ENCODE data around the gene CAMTA1.

CAMTA1 gene

DNA sequence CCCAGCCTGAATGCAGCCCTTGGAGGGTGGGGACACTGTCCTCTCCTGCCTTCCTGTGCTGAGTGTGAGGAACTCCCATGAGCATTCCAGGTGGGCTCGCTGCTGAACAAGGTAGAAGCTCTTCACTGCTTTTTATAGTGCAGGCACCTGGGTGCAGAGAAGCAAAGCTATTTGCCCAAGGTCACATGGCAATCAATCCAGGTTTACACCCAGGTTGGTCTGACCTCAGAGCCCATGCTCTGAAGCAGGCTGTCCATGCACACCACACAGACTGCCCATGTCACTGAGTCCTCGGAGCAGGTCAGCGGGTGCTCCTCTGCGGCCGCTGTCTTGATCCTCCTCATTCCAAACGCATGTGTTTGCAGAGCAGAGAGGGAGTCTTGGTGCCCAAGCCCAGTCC, 662.5 kb downstream of the CAMTA1 start:
- DNase-seq (ENCODE audit: low read depth, low spot score), result no peak

DNA sequence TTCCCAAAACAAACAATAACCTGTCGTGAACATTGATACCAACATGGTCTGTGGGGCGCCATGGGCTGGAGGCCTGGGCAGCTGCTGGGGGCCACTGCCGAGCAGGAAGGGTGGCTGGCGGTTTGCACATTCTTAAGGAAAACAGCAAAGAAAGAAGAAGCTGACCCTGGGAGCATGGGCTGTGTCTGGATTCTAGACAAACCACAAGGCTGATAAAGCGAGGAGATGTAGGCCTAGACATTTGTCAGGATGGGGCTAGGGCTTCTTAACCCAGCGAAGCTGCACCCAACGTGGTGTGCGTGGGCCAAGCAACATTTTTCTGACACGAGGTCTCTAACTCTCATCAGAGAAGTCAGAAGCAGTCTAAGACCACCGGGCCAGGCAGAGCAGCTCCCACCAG, 663.7 kb downstream of the CAMTA1 start:
- DNase-seq (ENCODE audit: low read depth, low spot score), result no peak

- no peak for DNase-seq (ENCODE audit: low read depth, low spot score)
Measured at GRCh38 chr1:7449750-7450149, 664.5 kb downstream of the CAMTA1 start.

DNA sequence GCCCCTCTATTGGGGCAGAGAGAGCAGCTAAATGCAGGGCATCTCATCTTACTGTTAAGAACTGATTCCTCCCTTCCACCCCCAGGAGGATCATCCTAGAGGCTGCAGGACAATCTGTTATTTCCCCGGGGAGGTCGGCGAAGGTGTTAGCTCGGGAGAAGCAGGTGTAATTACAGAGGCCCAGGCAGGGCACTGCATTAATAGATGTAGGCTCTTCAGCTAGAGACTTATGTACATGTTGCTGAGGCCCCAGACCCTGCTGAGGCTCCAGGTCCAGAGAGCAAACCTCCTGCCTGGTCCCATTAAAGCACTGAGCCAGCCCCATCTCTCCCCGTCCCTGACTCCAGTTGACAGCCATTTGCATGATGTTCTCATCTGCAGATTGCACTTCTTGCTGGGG, 665.6 kb downstream of the CAMTA1 start:
- no peak for DNase-seq (ENCODE audit: low read depth, low spot score)

GRCh38 chr1:7453038-7453437, 667.8 kb downstream of the CAMTA1 start:
- no peak for DNase-seq (ENCODE audit: low read depth, low spot score)

DNA sequence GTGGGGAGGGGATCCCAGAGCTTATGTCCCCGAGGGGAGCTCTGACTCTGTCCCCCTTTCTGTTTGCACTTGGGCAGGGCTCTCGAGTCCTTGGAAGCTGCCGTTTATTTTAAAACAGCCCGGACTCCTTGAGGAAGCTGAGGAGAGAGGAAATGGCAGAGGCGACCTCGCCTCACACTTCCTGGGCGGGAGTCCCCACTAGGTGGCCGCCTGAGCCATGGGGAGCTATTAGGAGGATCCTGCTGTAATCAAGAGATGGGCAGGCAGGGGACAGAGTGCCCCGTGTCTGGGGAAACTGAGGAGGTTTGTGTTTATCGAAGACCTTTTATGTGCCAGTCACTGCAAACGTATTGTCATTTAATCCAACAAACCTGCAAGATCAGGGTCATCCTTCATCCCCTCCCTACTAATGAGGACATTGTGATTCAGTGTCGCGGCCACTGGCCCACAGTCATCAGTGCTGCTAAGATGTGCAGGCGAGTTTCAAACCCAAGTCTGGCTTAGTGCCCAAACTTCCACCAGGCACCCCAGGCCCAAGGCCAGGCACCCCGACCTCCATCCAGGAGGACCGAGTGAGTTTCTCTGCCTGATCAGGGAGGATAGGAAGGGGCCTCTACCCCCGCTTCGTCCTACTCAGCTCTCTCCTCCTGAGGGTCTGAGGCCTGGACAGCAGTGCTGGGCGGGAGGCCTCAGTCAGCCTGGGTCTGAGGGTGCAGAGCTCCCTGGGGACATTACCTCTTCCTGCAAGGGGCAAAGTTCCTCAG, 669.0 kb downstream of the CAMTA1 start:
- DNase-seq (ENCODE audit: low read depth, low spot score), result peak; percentile 59

DNA sequence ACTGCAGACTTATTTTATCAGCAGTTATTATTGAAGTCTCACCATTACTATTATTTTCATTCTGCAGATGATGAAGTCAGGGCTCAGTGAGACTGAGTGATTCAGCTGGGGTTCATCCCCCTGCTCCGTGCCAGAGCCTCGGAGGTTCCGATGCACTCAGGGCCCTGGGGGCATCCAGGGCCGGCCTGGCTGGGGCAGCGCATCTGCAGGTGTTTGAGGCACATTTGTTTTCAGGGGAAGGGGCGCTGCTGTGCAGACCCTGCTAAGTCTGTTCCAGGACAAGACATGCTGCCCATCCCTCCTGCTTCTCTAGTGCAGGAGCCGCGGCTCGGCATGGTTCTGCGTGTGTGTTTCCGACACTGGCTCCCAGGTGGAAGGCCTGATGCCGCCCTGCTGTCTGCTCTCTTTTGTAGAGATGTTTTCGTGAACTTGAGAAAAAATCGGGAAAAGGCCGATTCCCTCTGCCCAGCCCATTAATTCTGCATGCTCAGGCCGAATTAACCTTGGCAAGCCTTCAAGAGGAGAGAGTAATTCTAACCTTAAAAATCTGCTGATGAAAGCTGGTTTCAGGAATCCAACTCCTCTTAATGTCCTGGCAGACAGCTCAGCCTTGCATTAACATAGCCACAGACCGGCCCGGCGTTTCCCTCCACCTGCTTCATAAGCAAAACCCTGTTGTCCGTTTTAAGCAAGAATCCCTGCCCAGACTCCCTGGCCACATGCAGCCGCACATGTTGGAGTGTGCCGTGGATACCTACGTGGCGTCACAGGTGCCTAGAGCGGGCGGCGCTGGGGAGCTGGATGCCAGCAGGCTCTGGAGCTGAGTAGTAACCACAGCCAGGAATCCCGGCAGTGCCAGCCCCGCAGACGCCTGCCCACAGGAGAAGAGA, 669.9 kb downstream of the CAMTA1 start:
- no peak for DNase-seq (ENCODE audit: low read depth, low spot score)

DNA sequence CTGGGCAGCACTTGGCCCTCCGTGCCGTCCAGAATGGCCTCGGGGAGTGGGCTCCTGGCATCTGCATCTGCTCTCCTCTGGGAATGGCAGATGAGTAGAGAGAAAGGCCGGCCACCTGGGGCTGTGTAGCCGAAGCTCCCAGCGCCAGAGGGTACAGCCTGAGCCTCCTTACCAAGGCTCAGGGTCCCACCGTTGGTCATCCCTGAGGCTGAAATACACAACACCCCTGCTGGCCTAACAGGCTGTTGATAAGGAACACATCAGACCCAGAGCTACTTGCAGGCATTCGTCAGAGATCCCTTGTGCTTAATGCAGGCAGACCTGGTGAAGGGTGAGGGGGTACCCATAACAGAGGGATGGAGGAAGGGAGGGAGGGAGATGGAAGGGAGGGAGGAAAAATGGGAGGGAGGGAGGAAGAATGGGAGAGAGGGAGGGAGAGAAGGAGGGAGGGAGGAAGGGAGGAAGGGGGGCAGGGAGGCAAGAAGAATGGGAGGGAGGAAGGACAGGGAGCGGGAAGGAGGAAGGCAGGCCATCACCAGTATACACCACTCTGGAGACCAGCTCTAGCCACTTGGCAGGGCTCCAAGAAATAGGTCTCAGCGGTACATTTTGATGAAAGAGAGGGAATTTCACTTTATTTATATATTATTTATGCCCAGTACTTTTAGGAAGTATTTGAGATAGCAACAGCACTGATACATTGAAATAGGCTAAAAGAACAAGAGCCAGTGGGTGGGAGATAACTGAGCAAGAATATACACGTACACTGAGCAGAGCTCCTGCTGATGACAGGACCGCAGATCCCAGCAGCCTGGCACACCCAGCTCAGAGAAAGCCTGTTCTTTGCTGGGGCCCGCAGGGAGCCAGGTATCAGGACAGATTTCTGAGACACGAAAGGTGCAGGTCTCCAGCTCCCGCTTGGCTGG, 670.8 kb downstream of the CAMTA1 start:
- no peak for DNase-seq (ENCODE audit: low read depth, low spot score)

GRCh38 chr1:7456722-7457082, 671.4 kb downstream of the CAMTA1 start:
- DNase-seq (ENCODE audit: low read depth, low spot score), result peak; percentile 17

- DNase-seq (ENCODE audit: low read depth, low spot score), result no peak
Measured at GRCh38 chr1:7457811-7458210, 672.6 kb downstream of the CAMTA1 start.

DNA sequence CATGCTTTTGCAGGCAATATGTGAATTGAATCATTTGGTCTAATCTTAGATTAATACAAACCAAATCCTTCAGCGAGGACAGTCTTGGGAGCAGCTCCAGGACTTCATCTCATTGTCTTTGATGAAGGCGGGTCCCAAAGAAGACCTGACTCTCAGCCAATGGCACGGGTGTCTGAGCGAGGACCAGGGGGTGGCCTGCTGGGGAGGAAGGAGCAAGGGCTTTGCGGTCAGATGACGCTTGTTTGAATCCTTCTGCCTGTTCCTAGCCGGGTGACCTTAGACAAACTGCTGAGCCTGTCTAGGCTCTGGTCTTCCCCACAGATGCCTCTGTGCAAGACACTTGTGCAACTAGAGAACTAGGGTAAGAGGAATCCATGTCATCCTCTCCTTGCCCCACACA, 673.7 kb downstream of the CAMTA1 start:
- DNase-seq (ENCODE audit: low read depth, low spot score), result no peak

GRCh38 chr1:7459914-7460313, 674.7 kb downstream of the CAMTA1 start:
- no peak for DNase-seq (ENCODE audit: low read depth, low spot score)

DNA sequence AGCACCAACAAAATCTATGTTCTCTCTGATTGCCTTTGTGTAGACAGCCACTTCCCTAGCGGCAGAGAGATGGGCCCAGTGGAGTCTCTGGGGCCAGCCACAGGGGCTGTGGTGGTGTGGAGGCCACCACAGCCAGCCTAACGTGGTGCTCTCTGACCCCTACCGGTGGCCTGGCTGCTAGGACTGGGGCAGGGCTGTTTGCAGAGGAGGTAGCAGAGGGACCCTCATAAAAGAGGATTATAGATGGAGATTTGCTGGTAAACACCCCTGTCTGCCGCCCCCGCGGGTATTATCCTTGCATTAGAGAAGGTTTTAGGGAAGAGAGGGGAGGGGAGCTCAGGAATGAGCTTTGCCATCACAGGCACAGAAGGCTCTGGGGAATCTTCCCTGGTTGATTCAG, 675.6 kb downstream of the CAMTA1 start:
- no peak for DNase-seq (ENCODE audit: low read depth, low spot score)

DNA sequence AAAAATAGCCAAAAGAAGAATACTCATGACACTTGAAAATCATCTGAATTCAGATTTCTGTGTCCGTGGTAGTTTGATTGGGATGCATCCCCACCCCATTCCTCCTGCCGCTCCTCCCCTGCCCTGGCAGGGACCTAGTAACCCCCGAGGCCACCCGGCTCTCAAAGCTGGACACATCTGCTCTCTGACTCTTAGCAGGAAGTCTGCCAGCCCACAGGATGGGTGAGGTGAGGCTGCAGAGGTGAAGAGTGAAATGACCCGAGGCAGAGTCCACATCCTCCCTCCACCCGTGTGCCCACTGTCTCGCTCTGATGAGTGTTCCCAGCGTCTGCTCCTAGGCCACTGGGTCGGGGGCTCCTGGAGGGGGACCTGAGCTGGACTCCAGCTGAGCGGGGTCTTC, 677.4 kb downstream of the CAMTA1 start:
- DNase-seq (ENCODE audit: low read depth, low spot score), result no peak

DNA sequence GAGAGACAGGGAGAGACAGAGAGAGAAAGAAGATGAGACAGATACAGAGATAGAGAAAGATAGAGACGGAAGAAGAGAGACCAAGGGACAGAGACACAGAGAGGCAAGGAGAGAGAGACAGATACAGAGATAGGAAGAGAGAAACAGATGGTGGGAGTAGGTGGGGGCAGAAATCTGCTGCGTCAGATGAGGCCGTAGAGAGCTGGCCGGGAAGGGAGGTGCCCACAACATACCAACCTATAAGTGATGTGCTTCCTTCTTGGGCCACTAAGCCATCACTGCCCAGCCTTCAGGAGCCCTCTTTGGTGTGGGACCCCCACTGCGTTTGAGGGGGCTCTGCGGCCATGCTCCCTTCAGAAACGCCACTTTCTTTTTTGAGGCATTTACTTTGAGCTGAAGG, 678.3 kb downstream of the CAMTA1 start:
- no peak for DNase-seq (ENCODE audit: low read depth, low spot score)

- DNase-seq (ENCODE audit: low read depth, low spot score), result no peak
Measured at GRCh38 chr1:7464736-7465135, 679.5 kb downstream of the CAMTA1 start.

GRCh38 chr1:7467476-7468175, 682.4 kb downstream of the CAMTA1 start:
- DNase-seq (ENCODE audit: low read depth, low spot score), result no peak

GRCh38 chr1:7468248-7468647, 683.0 kb downstream of the CAMTA1 start:
- DNase-seq (ENCODE audit: low read depth, low spot score), result no peak

GRCh38 chr1:7469255-7469938, 684.1 kb downstream of the CAMTA1 start:
- DNase-seq (ENCODE audit: low read depth, low spot score), result no peak

DNA sequence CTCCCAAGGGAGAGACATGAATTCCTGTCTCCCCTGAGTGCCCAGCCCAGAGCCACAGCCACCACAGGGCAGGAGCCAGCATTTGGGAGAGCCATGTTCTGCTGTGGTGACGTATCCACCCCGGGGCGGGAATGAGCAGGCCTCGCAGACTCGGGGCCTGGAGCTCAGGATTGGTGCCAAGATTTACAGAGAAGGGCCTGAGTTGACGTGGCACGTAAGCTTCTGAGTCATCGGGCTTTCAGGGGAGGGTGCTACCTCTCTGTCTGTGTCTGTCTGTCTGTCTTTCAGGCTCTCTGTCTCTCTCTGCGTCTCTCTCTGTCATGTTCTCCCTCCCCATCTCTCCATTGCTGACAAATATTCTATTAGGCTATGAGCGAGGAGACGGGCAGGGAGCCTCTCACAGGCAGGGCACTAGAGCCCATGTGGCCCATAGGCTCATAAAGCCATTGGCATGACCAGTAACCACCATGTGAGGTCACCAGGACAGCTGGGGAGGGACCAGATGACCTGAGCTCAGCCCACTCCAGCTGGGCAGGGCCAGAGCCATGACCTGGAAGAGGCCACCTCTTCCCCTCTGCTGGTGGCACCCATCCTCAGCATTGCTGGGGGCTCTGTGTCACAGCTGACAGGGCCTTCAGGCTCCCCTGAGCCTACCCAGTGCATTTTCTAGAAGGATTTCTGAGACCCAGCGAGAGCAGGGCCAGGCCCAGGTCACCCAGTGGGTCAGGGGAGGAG, 685.8 kb downstream of the CAMTA1 start:
- DNase-seq (ENCODE audit: low read depth, low spot score), result no peak
